HCT116 (cell line): ENCODE results near the gene MAST4. TPM values are rescaled to one million over a fixed set of nuclear protein-coding genes. Genes with fewer than 3 reads are reported as not detected.

Source experiments
- ATAC-seq: fragments of 200-7000 bp; cut with Tn5 transposase; 2 replicates; pipeline ENCODE4 v1.9.1; 2020; ENCODE audit warnings: mild to moderate bottlenecking, moderate library complexity
- BruUV-seq: library from RNA; stranded (reverse); fragments of 400-500 nt; replicated peaks from 2 replicates; lab custom pipeline; 2021; lab: Mats Ljungman, UMichigan
- CTCF ChIA-PET: fragments of 300-600 bp; sonication (Branson Sonifier 250); formaldehyde crosslinking; loops from one replicate; lab custom pipeline; 2021; ENCODE audit warnings: antibody characterized with exemption; lab: Charles Lee
- POLR2A ChIA-PET: fragments of 300-600, 350-600 bp; sonication (Branson Sonifier 250); formaldehyde crosslinking; loops from one replicate; lab custom pipeline; 2021; ENCODE audit warnings: antibody characterized with exemption; lab: Charles Lee
- RAD21 ChIA-PET, 2 experiments: fragments of 300-600 bp; sonication (Branson Sonifier 250); formaldehyde crosslinking; loops; one replicate each; lab custom pipeline; 2023; ENCODE audit warnings: low total read pairs in 2 of 2; ENCODE audit not compliant: uncharacterized antibody in 2 of 2, unreplicated experiment in 2 of 2, low non-redundant PET in 1 of 2; lab: Charles Lee
- DNase-seq: peaks from one replicate; pipeline ENCODE4 v3.0.0-alpha.2; 2010; ENCODE audit warnings: low read depth, low spot score
- H2AFZ ChIP-seq: fragments of 200-600 bp; shearing (Covaris generic), sonication (generic); 2 replicates; pipeline ENCODE4 v1.6.1; 2017; ENCODE audit warnings: low read depth, mixed run types, mixed read lengths, antibody characterized with exemption, low read length; ENCODE audit not compliant: poor library complexity, severe bottlenecking
- H3K27ac ChIP-seq: 2 replicates; pipeline ENCODE4 v1.5.1; 2012; ENCODE audit warnings: low read depth, low read length
- H3K27me3 ChIP-seq: fragments of 200-600 bp; sonication (generic); 2 replicates; pipeline ENCODE4 v1.6.1; 2016; ENCODE audit warnings: mixed run types, low read length, mixed read lengths; ENCODE audit not compliant: insufficient read depth
- H3K36me3 ChIP-seq, 2 experiments: fragments of 200-500 bp in 1 of 2; fragments of 200-600 bp in 1 of 2; sonication (Bioruptor generic) in 1 of 2; sonication (generic) in 1 of 2; 2 replicates each; pipeline versions ENCODE4 v1.5.1 to v1.6.1; 2014 to 2016; ENCODE audit warnings: low read length in 2 of 2, inconsistent platforms in 1 of 2, mixed read lengths in 1 of 2, mixed run types in 1 of 2; ENCODE audit not compliant: insufficient read depth in 2 of 2, control insufficient read depth in 1 of 2
- H3K4me1 ChIP-seq, 2 experiments: fragments of 200-600 bp in 1 of 2; sonication (generic) in 1 of 2; 2 replicates each; pipeline versions ENCODE4 v1.5.1 to v1.6.1; 2012 to 2017; ENCODE audit warnings: low read length in 2 of 2, inconsistent platforms in 1 of 2, mild to moderate bottlenecking in 1 of 2, mixed read lengths in 1 of 2, mixed run types in 1 of 2, moderate library complexity in 1 of 2; ENCODE audit not compliant: insufficient read depth in 2 of 2, control insufficient read depth in 1 of 2
- H3K4me2 ChIP-seq: fragments of 200-600 bp; sonication (generic); 2 replicates; pipeline ENCODE4 v1.6.1; 2017; ENCODE audit warnings: mixed run types, low read length, mixed read lengths
- H3K4me3 ChIP-seq, 2 experiments: fragments of 200-600 bp in 1 of 2; sonication (generic) in 1 of 2; replicated peaks in 1 of 2; 2 replicates each; pipeline ENCODE4 v1.5.1; 2011 to 2016; ENCODE audit warnings: low read length in 2 of 2, control low read depth in 1 of 2, low read depth in 1 of 2, mild to moderate bottlenecking in 1 of 2, mixed read lengths in 1 of 2, mixed run types in 1 of 2
- H3K79me2 ChIP-seq: fragments of 200-600 bp; sonication (generic); 2 replicates; pipeline ENCODE4 v1.6.1; 2017; ENCODE audit warnings: mild to moderate bottlenecking, mixed run types, low read length, moderate library complexity, mixed read lengths; ENCODE audit not compliant: insufficient read depth
- H3K9ac ChIP-seq: fragments of 200-600 bp; sonication (generic); 2 replicates; pipeline ENCODE4 v1.6.1; 2016; ENCODE audit warnings: low read length, mixed read lengths
- H3K9me2 ChIP-seq: fragments of 200-600 bp; sonication (generic), shearing (Covaris generic); 2 replicates; pipeline ENCODE4 v1.6.1; 2017; ENCODE audit warnings: mixed run types, mild to moderate bottlenecking, moderate library complexity; ENCODE audit not compliant: insufficient read depth
- H3K9me3 ChIP-seq, 2 experiments: fragments of 200-500 bp in 1 of 2; fragments of 200-600 bp in 1 of 2; sonication (Bioruptor generic) in 1 of 2; sonication (generic) in 1 of 2; 2 replicates each; pipeline ENCODE4 v1.6.1; 2014 to 2017; ENCODE audit warnings: low read length in 2 of 2, mixed read lengths in 2 of 2, inconsistent platforms in 1 of 2, low read depth in 1 of 2, mild to moderate bottlenecking in 1 of 2, mixed run types in 1 of 2, moderate library complexity in 1 of 2; ENCODE audit not compliant: control insufficient read depth in 1 of 2, insufficient read depth in 1 of 2
- H4K20me1 ChIP-seq: fragments of 200-600 bp; sonication (generic), shearing (Covaris generic); 2 replicates; pipeline ENCODE4 v1.6.1; 2017; ENCODE audit warnings: mixed run types, mild to moderate bottlenecking, moderate library complexity; ENCODE audit not compliant: insufficient read depth
- ATF3 ChIP-seq: IDR thresholded peaks from 2 replicates; pipeline ENCODE4 v1.6.1; 2012
- CBX3 ChIP-seq: IDR thresholded peaks from 2 replicates; pipeline ENCODE4 v1.6.1; 2012; ENCODE audit warnings: low read depth
- ELF1 ChIP-seq: IDR thresholded peaks from 2 replicates; pipeline ENCODE4 v1.6.1; 2012; ENCODE audit warnings: low read depth, borderline replicate concordance
- EZH2 ChIP-seq: fragments of 200-600 bp; sonication (generic); IDR thresholded peaks from 2 replicates; pipeline ENCODE4 v1.6.1; 2017; ENCODE audit warnings: antibody characterized with exemption, mixed run types
- EZH2phosphoT487 ChIP-seq: fragments of 200-600 bp; IDR thresholded peaks from 2 replicates; pipeline ENCODE4 v1.6.1; 2018; ENCODE audit warnings: antibody characterized with exemption, borderline replicate concordance
- FOSL1 ChIP-seq: IDR thresholded peaks from 2 replicates; pipeline ENCODE4 v1.6.1; 2012; ENCODE audit warnings: low read depth
- JUND ChIP-seq: IDR thresholded peaks from 2 replicates; pipeline ENCODE4 v1.6.1; 2012
- MAX ChIP-seq: IDR thresholded peaks from 2 replicates; pipeline ENCODE4 v1.6.1; 2012
- POLR2A ChIP-seq: IDR thresholded peaks from 2 replicates; pipeline ENCODE4 v1.7.0; 2011; ENCODE audit warnings: borderline replicate concordance; ENCODE audit not compliant: insufficient read depth, insufficient read length; ENCODE audit errors: extremely low read depth
- POLR2AphosphoS5 ChIP-seq: IDR thresholded peaks from 2 replicates; pipeline ENCODE4 v1.6.1; 2011; ENCODE audit warnings: mild to moderate bottlenecking, low read depth, low read length, moderate library complexity
- REST ChIP-seq: IDR thresholded peaks from 2 replicates; pipeline ENCODE4 v1.6.1; 2012; ENCODE audit warnings: low read depth
- SIN3A ChIP-seq: IDR thresholded peaks from 2 replicates; pipeline ENCODE4 v1.6.1; 2012; ENCODE audit warnings: low read depth
- SP1 ChIP-seq: IDR thresholded peaks from 2 replicates; pipeline ENCODE4 v1.6.1; 2012; ENCODE audit warnings: low read depth
- SRF ChIP-seq: IDR thresholded peaks from 2 replicates; pipeline ENCODE4 v1.6.1; 2012; ENCODE audit warnings: low read depth
- TCF7L2 ChIP-seq: IDR thresholded peaks from 2 replicates; pipeline ENCODE4 v1.7.0; 2011; ENCODE audit warnings: borderline replicate concordance, inconsistent platforms; ENCODE audit not compliant: insufficient read depth, insufficient read length; ENCODE audit errors: extremely low read depth
- YY1 ChIP-seq: IDR thresholded peaks from 2 replicates; pipeline ENCODE4 v1.6.1; 2011; ENCODE audit warnings: low read length, low read depth, moderate library complexity, mild to moderate bottlenecking; ENCODE audit not compliant: insufficient replicate concordance; ENCODE audit errors: extremely low read depth
- ZBTB33 ChIP-seq: IDR thresholded peaks from 2 replicates; pipeline ENCODE4 v1.6.1; 2011; ENCODE audit warnings: mild to moderate bottlenecking, low read length, moderate library complexity; ENCODE audit not compliant: insufficient replicate concordance; ENCODE audit errors: extremely low read depth
- ZFX ChIP-seq: fragments of 450-650 bp; IDR thresholded peaks from 2 replicates; pipeline ENCODE4 v1.6.1; 2017
- ZNF274 ChIP-seq: fragments of 200-500 bp; sonication (Bioruptor generic); IDR thresholded peaks from 2 replicates; pipeline ENCODE4 v1.6.1; 2014; ENCODE audit warnings: mild to moderate bottlenecking, low read depth, low read length, inconsistent platforms
- intact Hi-C: fragments of 100-400 bp; cut with micrococcal nuclease; formaldehyde crosslinking; loops from 2 replicates; pipeline ENCODE4 v1.10.0; 2022
- total RNA-seq: library from RNA; stranded (reverse); gene quantifications from one replicate; pipeline ENCODE4 v1.2.1, GENCODE V29; 2021; ENCODE audit not compliant: unreplicated experiment
- TF ChIP-seq, protein P1 (sequence below), 3 experiments: fragments of 200-600 bp in 1 of 3; sonication (generic) in 1 of 3; IDR thresholded peaks in 2 of 3; conservative IDR thresholded peaks in 1 of 3; 2 replicates each; pipeline ENCODE4 v1.5.1; 2012 to 2017; ENCODE audit warnings: low read depth in 2 of 3, low read length in 2 of 3, antibody characterized with exemption in 1 of 3, borderline replicate concordance in 1 of 3, control low read depth in 1 of 3, mild to moderate bottlenecking in 1 of 3, mixed read lengths in 1 of 3, mixed run types in 1 of 3, moderate library complexity in 1 of 3; ENCODE audit not compliant: insufficient read depth in 1 of 3

MAST4 gene
- total RNA-seq, 1 experiment from 2014 or later: 1.1 TPM

DNA sequence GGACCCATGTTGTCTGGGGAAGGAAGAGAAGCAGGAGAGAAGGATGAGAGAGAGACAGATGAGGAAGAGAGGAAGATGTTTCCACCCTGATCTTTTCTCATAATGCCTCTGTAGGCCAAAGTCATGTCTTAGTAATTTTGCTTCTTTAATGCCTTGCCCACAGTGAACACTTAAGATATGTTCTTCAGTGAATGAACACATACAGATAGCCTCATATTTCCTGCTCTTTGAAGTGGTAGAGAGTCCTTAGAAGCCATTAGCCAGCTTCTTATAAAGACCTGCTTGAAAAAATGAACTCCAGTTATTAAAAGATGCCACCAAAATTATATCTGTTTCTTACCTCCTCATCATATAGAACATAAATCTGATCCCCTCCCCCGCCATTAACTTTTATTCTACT, 356.0 kb downstream of the MAST4 start:
- no peak for ATAC-seq
- DNase-seq: no peak
- TF ChIP-seq SP1: no peak
- no peak for TF ChIP-seq ATF3
- TF ChIP-seq ZFX: no peak
- TF ChIP-seq MAX: no peak
- TF ChIP-seq POLR2A: no peak
- no peak for TF ChIP-seq ZBTB33
- no peak for TF ChIP-seq REST
- no peak for TF ChIP-seq CBX3
- no peak for TF ChIP-seq JUND
- no peak for TF ChIP-seq EZH2phosphoT487
- no peak for TF ChIP-seq SIN3A
- no peak for TF ChIP-seq TCF7L2
- no peak for TF ChIP-seq EZH2
- TF ChIP-seq SRF: no peak
- no peak for TF ChIP-seq ZNF274
- TF ChIP-seq POLR2AphosphoS5: no peak
- no peak for TF ChIP-seq YY1
- no peak for TF ChIP-seq ELF1
- no peak for TF ChIP-seq FOSL1
- TF ChIP-seq, protein P1, sequence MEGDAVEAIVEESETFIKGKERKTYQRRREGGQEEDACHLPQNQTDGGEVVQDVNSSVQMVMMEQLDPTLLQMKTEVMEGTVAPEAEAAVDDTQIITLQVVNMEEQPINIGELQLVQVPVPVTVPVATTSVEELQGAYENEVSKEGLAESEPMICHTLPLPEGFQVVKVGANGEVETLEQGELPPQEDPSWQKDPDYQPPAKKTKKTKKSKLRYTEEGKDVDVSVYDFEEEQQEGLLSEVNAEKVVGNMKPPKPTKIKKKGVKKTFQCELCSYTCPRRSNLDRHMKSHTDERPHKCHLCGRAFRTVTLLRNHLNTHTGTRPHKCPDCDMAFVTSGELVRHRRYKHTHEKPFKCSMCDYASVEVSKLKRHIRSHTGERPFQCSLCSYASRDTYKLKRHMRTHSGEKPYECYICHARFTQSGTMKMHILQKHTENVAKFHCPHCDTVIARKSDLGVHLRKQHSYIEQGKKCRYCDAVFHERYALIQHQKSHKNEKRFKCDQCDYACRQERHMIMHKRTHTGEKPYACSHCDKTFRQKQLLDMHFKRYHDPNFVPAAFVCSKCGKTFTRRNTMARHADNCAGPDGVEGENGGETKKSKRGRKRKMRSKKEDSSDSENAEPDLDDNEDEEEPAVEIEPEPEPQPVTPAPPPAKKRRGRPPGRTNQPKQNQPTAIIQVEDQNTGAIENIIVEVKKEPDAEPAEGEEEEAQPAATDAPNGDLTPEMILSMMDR (IDR thresholded peaks at IDR 0.05 in 2 of 3, conservative IDR thresholded peaks at IDR 0.05 in 1 of 3; ENCODE audit: borderline replicate concordance in 1 of 3, insufficient read depth in 1 of 3, low read depth in 2 of 3, low read length in 2 of 3): no peak
- H3K9ac ChIP-seq: no peak overlapping the region
- H3K79me2 ChIP-seq: no peaks in the 10 kb centered on the region
- no peaks in the 10 kb centered on the region for H3K4me1 ChIP-seq
- H3K27me3 ChIP-seq: peaks cover 50% of the 10 kb centered on the region
- H3K27ac ChIP-seq: no peak overlapping the region
- POLR2A ChIA-PET: no interaction called here
- no peak overlapping the region for H2AFZ ChIP-seq
- H3K9me3 ChIP-seq: no peaks in the 10 kb centered on the region
- BruUV-seq: no TSS peak
- intact Hi-C loops: no loop called here
- H3K9me2 ChIP-seq: no peaks in the 10 kb centered on the region
- H3K36me3 ChIP-seq: no peaks in the 10 kb centered on the region
- H3K4me3 ChIP-seq: no peak overlapping the region
- no peak overlapping the region for H3K4me2 ChIP-seq
- CTCF ChIA-PET: no interaction called here
- H4K20me1 ChIP-seq: no peaks in the 10 kb centered on the region
- RAD21 ChIA-PET: no interaction called here
